HG03025 (cell line): ENCODE data around the gene MYOC.
"Not testable (repeated sequence)": the region's sequence is repeated elsewhere in the genome, so short reads cannot be mapped to it uniquely, and the experiment has no call there.

Experiments
- ATAC-seq: cut with Tn5 transposase; IDR thresholded peaks from one replicate; pipeline ENCODE4 v1.9.1; 2021; ENCODE audit warnings: mild to moderate bottlenecking, moderate library complexity; ENCODE audit not compliant: unreplicated experiment, low FRiP score

The MYOC gene

DNA sequence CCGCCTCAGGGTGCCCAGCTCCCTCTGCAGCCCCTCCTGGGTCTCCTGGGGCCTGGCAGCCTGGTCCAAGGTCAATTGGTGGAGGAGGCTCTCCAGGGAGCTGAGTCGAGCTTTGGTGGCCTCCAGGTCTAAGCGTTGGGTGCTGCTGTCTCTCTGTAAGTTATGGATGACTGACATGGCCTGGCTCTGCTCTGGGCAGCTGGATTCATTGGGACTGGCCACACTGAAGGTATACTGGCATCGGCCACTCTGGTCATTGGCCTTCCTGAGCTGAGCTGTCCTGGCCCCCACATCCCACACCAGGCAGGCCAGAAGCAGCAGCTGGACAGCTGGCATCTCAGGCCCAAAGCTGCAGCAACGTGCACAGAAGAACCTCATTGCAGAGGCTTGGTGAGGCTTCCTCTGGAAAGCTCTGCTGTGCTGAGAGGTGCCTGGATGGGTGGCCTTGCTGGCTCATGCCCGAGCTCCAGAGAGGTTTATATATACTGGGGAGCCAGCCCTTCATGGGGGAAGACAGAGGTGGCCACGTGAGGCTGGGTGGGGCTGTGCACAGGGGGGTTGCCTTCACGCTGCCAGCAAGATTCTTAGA is at the start of gene MYOC:
MYOC (minus strand) TSS at position 455 of the 589 bp plus-strand sequence; CDS start at position 378, 77 bp downstream.
- no peak for ATAC-seq

DNA sequence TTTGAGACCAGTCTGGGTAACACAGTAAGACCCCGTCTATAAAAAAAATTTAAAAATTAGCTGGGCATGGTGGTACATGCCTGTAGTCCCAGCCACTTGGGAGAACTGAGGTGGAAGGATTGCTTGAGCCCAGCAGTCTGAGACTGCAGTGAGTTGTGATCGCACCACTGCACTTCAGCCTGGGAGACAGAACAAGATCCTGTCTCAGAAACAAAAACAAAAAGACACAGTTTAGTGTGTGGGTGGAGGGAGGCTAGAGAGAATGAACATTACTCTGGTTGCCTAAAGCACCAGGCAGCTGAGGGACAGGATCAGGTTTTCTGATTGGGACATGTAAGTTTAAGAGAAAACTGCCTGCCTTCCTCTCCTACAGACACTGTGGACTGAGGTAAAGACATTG is 47.0 kb upstream of the MYOC start:
- ATAC-seq, result no peak

DNA sequence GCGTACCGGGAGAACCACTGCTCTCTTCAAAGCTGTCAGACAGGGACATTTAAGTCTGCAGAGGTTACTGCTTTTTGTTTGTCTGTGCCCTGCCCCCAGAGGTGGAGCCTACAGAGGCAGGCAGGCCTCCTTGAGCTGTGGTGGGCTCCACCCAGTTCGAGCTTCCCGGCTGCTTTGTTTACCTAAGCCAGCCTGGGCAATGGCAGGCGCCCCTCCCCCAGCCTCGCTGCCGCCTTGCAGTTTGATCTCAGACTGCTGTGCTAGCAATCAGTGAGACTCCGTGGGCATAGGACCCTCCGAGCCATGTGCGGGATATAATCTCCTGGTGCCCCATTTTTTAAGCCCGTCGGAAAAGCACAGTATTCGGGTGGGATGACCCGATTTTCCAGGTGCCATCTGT is 43.3 kb upstream of the MYOC start:
- ATAC-seq, result not testable (repeated sequence)

DNA sequence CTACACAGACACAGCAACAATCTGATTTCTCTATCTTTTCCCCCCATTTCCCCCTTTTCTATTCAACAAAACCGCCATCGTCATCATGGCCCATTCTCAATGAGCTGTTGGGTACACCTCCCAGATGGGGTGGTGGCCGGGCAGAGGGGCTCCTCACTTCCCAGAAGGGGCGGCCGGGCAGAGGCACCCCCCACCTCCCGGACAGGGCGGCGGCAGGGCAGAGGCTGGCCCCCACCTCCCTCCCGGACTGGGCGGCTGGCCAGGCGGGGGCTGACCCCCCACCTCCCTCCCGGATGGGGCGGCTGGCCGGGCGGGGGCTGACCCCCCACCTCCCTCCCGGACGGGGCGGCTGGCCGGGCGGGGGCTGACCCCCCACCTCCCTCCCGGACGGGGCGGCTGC is 41.1 kb upstream of the MYOC start:
- ATAC-seq, result not testable (repeated sequence)

DNA sequence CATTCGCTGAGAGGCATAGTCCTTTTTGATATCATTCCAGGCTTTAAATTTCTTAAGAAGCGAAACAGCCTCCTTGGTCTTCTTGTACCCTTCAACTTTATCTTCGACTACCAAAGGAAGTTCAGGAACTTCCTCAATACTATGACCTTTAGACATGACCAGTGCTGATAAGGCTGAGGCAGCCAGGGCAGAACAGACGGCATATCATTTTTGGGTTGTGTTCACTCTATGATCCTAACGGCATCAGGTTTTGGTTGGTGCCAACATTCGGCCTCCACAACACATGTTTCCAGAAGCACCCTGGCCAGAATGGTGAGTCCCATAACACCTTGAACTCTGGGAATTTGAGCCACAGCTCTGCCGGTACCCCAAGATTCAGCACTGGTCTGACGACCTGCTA is 31.4 kb upstream of the MYOC start:
- no peak for ATAC-seq

DNA sequence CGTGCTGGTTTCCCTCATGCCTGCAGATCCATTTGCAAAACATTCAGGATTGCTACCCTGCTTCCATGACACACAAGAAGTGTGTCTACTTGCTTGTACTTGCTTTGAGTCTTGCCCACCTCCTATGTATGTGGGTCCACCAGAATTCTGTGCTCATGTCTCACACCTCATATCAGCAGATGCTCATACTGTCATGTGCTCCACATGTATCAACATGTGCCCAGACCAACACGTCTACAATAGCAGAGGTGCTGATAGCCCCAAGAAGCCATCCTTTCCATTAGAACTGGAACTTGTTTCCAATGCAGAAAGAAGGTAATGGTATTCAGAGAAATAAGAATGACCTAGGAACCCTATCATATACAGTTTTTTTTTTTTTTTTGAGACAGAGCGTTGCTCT is 27.9 kb upstream of the MYOC start:
- no peak for ATAC-seq

DNA sequence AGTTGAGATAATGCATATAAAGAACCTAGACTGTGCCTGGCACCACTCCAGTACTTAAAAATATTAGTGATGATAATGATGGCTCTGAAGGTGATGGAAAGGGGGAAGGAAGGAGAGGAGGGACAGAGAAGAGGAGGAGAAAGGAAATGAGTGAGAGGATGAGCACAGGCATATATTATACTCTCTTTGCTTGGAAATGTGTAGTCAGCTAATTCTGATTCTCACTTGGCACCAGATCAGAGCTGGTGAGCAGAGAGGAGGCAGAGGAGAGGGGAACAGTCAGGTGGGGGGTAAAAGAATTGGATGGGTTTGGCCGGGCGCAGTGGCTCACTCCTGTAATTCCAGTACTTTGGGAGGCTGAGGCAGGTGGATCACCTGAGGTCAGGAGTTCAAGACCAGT is 24.3 kb upstream of the MYOC start:
- no peak for ATAC-seq

DNA sequence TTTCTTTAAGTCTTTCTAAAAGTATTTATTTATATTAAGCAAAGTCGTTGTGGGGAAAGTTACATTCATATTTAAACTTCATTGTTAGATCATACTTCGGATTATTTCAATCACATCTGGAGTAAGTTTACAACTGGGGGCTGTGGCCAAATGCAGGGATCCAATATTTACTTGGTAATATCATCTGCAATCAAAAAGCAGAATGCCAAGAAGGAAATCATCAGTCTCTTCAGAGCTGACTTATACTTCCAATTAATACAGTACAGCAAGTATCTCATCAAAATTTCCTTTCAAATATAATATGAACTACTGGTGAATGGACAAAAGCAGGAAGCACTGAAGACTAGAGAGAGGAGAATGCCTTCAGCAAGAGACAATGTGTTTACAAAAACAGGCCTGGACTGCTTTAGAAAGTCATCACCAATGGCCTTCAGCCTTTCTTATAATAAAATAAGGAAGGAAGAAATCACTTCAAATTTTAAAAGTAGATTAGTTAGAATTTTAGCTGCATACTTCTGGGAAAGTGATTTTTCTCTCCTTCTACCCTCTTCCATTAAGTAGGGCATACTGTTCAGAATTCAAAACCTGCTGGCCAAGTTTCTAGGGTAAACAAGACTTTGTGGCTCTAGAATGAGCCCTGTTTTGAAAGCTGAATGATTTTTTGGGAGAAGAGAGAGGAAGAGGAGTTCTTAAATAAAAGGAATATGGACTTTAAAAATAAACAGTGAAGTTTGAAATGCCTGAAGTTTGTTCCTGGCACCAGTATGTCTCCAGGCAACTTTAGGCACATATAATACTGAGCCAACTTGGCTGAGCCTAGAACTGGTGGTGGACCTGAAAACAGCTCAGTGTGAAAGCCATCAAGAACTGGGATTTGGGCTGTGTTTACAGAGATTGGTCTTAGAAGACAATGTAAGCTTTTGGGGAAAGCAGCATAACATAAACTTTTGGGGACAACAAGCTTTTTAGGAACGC is 22.2 kb upstream of the MYOC start:
- ATAC-seq, result no peak

DNA sequence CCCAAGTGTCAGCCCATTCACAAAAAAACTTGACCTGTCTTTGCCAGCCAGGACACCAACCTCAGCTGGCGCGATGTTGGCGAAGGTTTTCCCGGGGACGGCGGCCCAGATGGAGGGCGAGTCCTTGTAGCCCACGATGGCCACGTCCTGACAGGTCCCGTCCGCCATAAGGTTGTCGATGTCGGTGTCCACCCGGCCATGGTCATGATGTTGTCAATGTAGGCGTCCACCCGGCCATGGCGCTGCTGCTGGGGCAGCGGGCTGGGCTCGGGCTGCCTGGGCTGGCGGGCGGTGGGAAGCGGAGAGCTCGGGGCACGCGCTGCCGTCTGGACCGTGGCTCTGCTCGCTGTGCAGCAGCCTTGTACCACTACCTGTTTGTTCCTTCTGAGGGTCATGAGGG is 18.3 kb upstream of the MYOC start:
- no peak for ATAC-seq

DNA sequence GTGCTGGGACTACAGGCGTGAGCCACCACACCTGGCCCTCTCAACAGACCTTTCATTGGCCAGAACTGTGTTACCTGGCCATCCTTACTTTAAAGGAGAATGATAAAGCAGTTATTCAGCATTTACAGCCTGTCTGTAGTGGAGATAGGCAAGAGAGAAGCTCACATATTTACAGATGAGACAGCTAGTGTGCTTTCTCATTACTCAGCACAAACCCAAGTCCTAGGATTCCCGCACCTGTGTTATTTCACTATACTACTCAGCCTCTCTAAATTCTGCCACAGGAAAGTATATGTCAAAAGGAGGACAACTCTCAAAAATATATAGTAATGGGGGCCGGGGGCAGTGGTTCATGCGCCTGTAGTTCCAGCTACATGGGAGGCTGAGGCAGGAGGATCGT is 15.9 kb upstream of the MYOC start:
- ATAC-seq, result no peak

DNA sequence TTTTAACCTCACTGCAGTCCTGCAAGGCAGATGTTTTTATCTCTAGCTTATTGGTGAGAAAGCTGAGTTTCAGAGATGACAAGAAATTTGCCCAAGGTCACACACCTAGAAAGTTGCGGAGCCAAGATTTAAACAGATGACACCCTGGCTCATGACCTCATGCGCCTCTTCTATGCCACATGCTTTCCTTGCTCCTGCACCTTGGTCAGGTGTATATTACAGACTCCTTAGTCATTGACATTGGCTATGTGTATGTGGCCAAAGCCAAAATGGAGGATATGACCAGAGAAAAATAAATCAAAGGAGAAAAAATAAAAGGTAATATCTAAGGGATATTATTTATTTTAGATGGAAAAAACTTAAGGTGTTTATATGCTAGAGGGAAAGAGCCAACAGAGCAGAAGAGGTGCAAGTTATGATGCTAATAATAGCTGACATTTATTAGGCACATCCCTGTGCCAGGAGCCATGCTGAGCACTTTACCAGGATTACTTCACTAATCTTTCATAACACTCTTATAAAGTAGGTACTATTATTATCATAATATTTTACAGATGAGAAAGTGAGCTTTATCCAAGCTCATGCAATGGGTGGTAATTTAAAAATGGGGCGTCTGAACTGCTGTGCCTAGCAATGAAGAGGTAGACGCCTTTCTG is 13.8 kb upstream of the MYOC start:
- ATAC-seq, result no peak

DNA sequence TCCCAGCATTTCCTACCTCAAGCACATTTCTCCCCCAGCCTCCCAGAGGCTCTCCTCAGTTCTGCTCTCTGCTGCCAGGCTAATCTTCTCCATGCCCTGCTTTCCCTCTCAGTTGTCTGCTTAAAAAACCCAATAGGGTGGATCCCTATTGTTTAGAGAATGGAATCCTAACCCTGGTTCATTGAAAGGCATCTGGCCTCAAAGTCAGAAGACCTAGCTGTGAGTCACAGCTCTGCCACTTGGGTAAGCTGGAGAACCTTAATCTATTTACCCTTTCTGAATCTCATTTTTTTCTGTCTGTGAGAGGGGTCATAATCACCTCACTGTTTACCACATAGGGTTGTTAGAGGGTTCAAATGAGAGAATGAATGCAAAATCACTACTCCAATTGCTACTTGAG is 12.5 kb upstream of the MYOC start:
- ATAC-seq, result no peak

DNA sequence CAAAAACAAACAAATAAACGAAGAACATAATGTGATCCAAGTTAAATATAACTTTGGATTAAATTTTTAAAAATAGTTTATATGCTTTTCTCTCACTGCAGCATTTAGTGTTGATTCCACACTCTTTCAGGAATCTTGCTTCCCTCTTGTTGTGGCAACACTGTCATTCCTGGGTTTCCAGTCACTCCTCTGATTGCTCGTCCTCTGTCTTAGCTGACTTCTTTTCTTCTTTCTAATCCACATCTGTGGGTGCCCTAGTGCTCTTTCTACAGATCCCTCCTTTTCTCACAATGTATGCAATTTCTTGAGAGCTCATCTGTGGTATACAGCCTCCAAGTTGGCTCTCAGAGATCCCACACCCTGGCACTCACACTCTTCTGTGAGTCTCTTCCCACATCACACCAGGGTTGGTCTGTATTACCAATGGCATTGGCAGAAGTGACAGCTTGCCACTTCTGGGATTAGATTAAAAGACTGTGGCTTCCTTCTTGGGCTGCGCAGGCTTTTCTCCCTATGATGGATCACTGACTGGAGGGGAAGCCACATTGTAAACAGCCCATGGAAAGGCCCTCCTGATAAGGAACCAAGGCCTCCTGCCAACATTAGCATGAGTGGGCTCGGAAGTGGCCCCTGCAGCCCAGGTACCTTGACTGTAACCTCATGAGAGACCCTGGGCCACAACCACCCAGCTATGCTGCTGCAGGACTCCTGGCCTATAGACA is 11.5 kb upstream of the MYOC start:
- ATAC-seq, result no peak

DNA sequence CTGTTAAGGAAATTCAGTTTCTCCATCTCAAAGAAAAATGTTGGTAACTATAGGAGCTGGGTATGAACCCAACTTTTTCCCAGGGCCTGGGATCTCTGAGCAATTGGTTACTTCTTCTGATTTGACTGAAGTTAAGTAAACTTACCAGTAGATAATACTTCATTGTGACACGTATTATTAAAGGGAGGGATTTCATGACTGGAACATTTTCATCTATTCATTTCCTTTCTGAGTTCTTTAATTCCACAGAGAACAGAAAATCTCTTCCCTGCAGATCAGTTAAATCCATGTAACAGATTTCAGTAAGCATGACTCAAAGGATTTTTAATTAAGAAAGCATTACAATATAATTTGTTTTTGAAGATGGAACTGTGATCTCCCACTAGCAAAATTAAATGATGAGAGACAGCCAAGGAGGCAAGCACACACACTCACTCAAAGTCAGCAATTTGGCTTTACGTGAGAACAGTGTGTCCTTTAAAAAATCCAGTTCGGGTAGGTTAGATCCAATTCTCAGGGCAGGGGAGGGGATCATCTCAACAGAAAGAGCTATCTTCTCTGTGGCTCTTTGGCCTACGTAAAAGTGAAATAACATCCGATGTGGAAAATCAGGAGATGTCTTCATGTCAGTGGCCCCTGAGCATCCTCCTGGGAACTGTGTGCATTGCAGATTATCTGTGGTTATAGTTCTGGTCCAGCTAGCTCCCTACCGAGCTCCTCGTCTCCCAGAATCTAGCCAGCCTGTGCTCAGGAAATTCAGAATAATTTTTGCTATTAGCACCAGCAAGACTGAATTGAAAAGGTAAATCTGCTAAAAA is 10.8 kb upstream of the MYOC start:
- ATAC-seq, result no peak

DNA sequence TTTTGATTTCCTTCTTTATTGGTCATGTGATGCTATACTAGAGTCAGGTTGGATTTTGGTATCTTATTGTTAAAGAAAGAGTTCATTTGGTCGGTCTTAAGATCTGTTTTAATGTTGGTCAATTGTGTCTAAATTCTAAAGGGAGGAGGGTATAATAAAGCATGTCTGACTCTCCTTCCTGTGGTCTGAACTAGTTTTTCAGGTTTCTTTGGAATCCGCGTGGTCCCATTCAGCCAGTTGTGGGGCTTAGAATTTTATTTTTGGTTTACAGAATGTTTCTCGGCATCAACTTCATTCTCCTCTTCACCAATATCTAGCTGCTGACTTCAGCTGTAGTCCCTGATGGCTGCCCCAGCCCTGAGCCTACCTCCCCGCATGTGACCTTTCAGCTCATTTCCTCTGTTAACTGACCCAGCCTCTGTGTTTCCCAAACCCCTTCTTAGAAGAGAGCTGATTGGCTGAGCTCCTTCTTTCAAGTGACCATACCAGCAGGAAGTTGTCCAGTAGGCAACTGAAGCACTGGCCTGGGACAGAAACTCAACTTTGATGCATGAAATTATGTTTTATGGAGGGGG is 8.7 kb upstream of the MYOC start:
- no peak for ATAC-seq

DNA sequence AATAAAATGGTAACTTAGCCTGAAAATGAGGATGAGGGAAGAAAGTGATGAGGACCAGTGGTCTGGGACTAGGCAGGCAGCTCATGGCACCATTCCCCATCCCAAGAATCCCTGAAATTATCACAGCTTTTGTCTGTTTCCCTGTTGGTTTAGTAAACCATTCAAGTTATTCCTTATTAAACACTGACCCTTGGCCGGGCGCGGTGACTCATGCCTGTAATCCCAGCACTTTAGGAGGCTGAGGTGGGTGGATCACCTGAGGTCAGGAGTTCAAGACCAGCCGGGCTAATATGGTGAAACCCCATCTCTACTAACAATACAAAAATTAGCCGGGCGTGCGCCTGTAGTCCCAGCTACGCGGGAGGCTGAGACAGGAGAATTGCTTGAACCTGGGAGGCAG is 3.7 kb upstream of the MYOC start:
- not testable (repeated sequence) for ATAC-seq

DNA sequence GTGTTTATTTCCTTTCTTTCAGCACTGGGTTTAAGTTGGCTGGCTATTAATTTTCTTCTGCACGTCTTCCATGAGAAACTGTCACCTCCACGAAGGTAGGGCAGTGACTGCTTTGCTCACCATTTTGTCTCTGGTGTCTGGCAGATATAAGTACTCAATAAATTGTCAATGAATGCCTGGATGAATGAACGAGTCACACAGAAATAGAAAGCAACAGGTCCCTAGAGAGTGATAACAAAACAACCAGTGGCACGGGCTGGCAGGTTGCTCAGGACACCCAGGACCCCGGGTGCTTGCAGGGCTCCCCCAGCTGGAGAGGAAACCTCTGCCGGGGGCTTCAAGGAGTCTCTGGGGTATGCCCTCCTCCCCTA is 3.2 kb upstream of the MYOC start:
- ATAC-seq, result no peak

DNA sequence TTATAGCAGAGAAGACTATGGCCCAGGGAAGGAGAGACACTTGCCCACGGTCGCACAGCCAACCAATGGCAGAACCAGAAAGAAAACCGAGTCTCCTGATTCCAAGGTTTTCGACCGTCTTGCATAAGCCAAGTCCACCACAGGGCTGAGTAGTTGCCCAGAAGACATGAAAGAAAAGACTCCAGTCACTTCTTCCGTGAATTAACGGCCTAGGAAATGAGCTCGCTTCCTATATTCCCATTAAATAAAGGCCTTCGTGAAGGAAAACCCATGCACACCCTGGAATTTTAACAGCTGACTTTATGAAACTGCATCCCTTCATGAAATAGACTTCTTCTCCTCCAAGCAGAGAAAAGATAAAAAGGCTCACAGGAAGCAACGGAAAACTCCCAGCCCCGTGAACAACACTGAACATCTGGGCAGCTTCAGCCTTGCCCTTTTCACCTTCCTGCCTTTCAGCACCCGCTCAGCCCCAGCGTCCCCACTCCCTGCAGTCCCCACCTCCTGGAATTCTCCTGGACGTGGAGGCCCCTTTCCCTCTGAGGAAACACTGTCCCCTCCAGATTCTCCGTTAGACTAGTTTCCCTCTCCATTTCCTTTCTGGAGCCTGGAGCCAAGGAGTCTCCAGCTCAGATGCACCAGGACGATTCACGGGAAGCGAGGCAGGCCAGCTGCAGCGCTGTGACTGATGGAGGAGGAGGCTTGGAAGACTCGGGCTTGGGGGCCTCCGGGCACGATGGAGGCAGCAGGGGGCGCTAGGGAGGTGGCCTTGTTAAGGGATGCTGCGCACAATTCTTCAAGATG is 2.7 kb upstream of the MYOC start:
- ATAC-seq, result no peak
